CD4-positive, alpha-beta T cell treated with Interleukin-1 beta for 1 hour (primary cell): ENCODE data around the gene LCTL.
"Not testable (repeated sequence)": the region's sequence is repeated elsewhere in the genome, so short reads cannot be mapped to it uniquely, and the experiment has no call there.

Experiments used
- DNase-seq, 2 donors: peaks; one replicate each; pipeline ENCODE4 v3.0.0-alpha.2; 2020 to 2022

The LCTL gene

GRCh38 chr15:66564136-66565041 is 1.4 kb downstream of the LCTL start:
- DNase-seq = no peak

GRCh38 chr15:66563566-66564110 is 2.2 kb downstream of the LCTL start:
- no peak for DNase-seq

- no peak for DNase-seq
These were observed 2.7 kb downstream of the LCTL start for GRCh38 chr15:66563126-66563525.

GRCh38 chr15:66560856-66561525 is 4.8 kb downstream of the LCTL start:
- no peak for DNase-seq

- DNase-seq = no peak
These were observed 7.5 kb downstream of the LCTL start for GRCh38 chr15:66558271-66558670.

- no peak for DNase-seq
These were observed 10.1 kb downstream of the LCTL start for GRCh38 chr15:66555685-66556084.

GRCh38 chr15:66545255-66545654 is 20.5 kb downstream of the LCTL start:
- no peak for DNase-seq

GRCh38 chr15:66542896-66543295 is 22.9 kb downstream of the LCTL start:
- no peak for DNase-seq

GRCh38 chr15:66535056-66535455 is 30.7 kb downstream of the LCTL start:
- DNase-seq = no peak

GRCh38 chr15:66524838-66525237 is 41.0 kb downstream of the LCTL start:
- DNase-seq = no peak

- no peak for DNase-seq
These were observed 41.9 kb downstream of the LCTL start for GRCh38 chr15:66523926-66524325.

GRCh38 chr15:66515901-66516322 is 49.9 kb downstream of the LCTL start:
- DNase-seq = no peak

- no peak for DNase-seq
These were observed 51.2 kb downstream of the LCTL start for GRCh38 chr15:66514586-66514985.

- DNase-seq = no peak
These were observed 57.4 kb downstream of the LCTL start for GRCh38 chr15:66508293-66508883.

GRCh38 chr15:66505818-66506217 is 60.0 kb downstream of the LCTL start:
- no peak for DNase-seq

GRCh38 chr15:66505430-66505811 is 60.4 kb downstream of the LCTL start:
- no peak for DNase-seq

GRCh38 chr15:66504563-66505429 is 61.0 kb downstream of the LCTL start, which contains the start of the genes RPL4 and ZWILCH:
Gene RPL4, minus strand, starts transcription at chr15:66504855. Its CDS starts 65 bp downstream, at chr15:66504790.
Gene ZWILCH, plus strand, starts transcription at chr15:66505326. Its CDS starts 13 bp downstream, at chr15:66505339.
- DNase-seq = peak; percentile 86 to 88

- DNase-seq = no peak
These were observed 61.8 kb downstream of the LCTL start for GRCh38 chr15:66503780-66504562.

GRCh38 chr15:66503041-66503648 is 62.7 kb downstream of the LCTL start:
- not testable (repeated sequence) for DNase-seq

GRCh38 chr15:66502491-66502890 is 63.3 kb downstream of the LCTL start:
- no peak for DNase-seq

- DNase-seq = not testable (repeated sequence)
These were observed 65.5 kb downstream of the LCTL start for GRCh38 chr15:66500346-66500745.
